ENCODE results near the gene CHI3L1.

- TF ChIP-seq CTCF (IDR thresholded peaks at IDR 0.05; ENCODE audit: poor library complexity) = no peak
- TF ChIP-seq EZH2 (IDR thresholded peaks at IDR 0.05; ENCODE audit: borderline replicate concordance) = no peak
Observed at GRCh38 chr1:203187304-203187685, 791 bp upstream of the CHI3L1 start.
